DND-41 (cell line): ENCODE results near the gene PTPN21.

Source experiments
- CTCF ChIP-seq: IDR thresholded peaks from 2 replicates; pipeline ENCODE4 v1.5.1; 2012; ENCODE audit warnings: borderline replicate concordance, low read length, moderate library complexity, mild to moderate bottlenecking; ENCODE audit not compliant: poor library complexity, severe bottlenecking; ENCODE audit errors: extremely low read depth
- EZH2 ChIP-seq: IDR thresholded peaks from 3 replicates; pipeline ENCODE4 v1.6.1; 2012; ENCODE audit warnings: borderline replicate concordance, low read depth, mild to moderate bottlenecking, moderate library complexity, low read length, inconsistent platforms; ENCODE audit not compliant: severe bottlenecking

- no peak for TF ChIP-seq CTCF
- no peak for TF ChIP-seq EZH2
Measured at GRCh38 chr14:88507208-88507607, 47.6 kb downstream of the PTPN21 start.
